Common myeloid progenitor, CD34-positive (primary cell): ENCODE data around the gene SLCO4A1.

Experiments used
- CTCF ChIA-PET: fragments of 350-600 bp; sonication (Branson Sonifier 250); formaldehyde crosslinking; loops from one replicate; lab custom pipeline; 2021; ENCODE audit warnings: antibody characterized with exemption; lab: Charles Lee
- POLR2A ChIA-PET: fragments of 350-600 bp; sonication (Branson Sonifier 250); formaldehyde crosslinking; loops from one replicate; lab custom pipeline; 2021; ENCODE audit warnings: antibody characterized with exemption; lab: Charles Lee
- DNase-seq, 3 donors: peaks; one replicate each; pipeline versions ENCODE4 v3.0.0 to v3.0.0-alpha.2; 2013
- H3K27ac ChIP-seq, 2 experiments: 1 replicate in 1 of 2; 2 replicates in 1 of 2; pipeline ENCODE4 v1.7.0; 2013; ENCODE audit warnings: inconsistent platforms in 2 of 2, low read length in 2 of 2, mild to moderate bottlenecking in 2 of 2, low read depth in 1 of 2, moderate library complexity in 1 of 2; ENCODE audit not compliant: severe bottlenecking in 2 of 2, insufficient read depth in 1 of 2, poor library complexity in 1 of 2
- H3K27me3 ChIP-seq, 5 experiments: replicated peaks in 2 of 5; 1 replicate in 3 of 5; 2 replicates in 2 of 5; pipeline versions ENCODE4 v1.6.1 to v1.7.0; 2013; ENCODE audit warnings: low read length in 4 of 5, mild to moderate bottlenecking in 2 of 5, moderate library complexity in 2 of 5, inconsistent platforms in 1 of 5; ENCODE audit not compliant: insufficient read depth in 5 of 5, control insufficient read depth in 4 of 5
- H3K36me3 ChIP-seq, 4 experiments: 1 replicate in 2 of 4; 2 replicates in 2 of 4; pipeline versions ENCODE4 v1.6.1 to v1.7.0; 2013; ENCODE audit warnings: low read length in 3 of 4, control low read depth in 1 of 4, mild to moderate bottlenecking in 1 of 4; ENCODE audit not compliant: control insufficient read depth in 4 of 4, insufficient read depth in 4 of 4
- H3K4me1 ChIP-seq, 4 experiments: 1 replicate in 3 of 4; 2 replicates in 1 of 4; pipeline versions ENCODE4 v1.6.1 to v1.7.1; 2013; ENCODE audit warnings: low read length in 3 of 4, mild to moderate bottlenecking in 3 of 4, control low read depth in 1 of 4, inconsistent platforms in 1 of 4, moderate library complexity in 1 of 4; ENCODE audit not compliant: control insufficient read depth in 4 of 4, insufficient read depth in 4 of 4; ENCODE audit errors: control extremely low read depth in 1 of 4
- H3K4me3 ChIP-seq, 7 experiments: 1 replicate in 4 of 7; 2 replicates in 3 of 7; pipeline versions ENCODE4 v1.5.1 to v1.7.0; 2013; ENCODE audit warnings: mild to moderate bottlenecking in 7 of 7, low read length in 6 of 7, moderate library complexity in 6 of 7, inconsistent platforms in 2 of 7, low read depth in 2 of 7, control low read depth in 1 of 7; ENCODE audit not compliant: insufficient read depth in 4 of 7, control insufficient read depth in 1 of 7; ENCODE audit errors: extremely low read depth in 1 of 7
- H3K9me3 ChIP-seq, 5 experiments: 1 replicate in 4 of 5; 2 replicates in 1 of 5; pipeline versions ENCODE4 v1.6.1 to v1.7.1; 2013; ENCODE audit warnings: low read length in 4 of 5, mild to moderate bottlenecking in 2 of 5, inconsistent platforms in 1 of 5, low read depth in 1 of 5, moderate library complexity in 1 of 5; ENCODE audit not compliant: control insufficient read depth in 4 of 5, insufficient read depth in 2 of 5; ENCODE audit errors: control extremely low read depth in 1 of 5
- WGBS: methylation state at CpG from one replicate; pipeline ENCODE4 v1.1.5; 2013; ENCODE audit not compliant: insufficient coverage; 5-methylcytosine and 5-hydroxymethylcytosine counted together

Gene SLCO4A1

DNA sequence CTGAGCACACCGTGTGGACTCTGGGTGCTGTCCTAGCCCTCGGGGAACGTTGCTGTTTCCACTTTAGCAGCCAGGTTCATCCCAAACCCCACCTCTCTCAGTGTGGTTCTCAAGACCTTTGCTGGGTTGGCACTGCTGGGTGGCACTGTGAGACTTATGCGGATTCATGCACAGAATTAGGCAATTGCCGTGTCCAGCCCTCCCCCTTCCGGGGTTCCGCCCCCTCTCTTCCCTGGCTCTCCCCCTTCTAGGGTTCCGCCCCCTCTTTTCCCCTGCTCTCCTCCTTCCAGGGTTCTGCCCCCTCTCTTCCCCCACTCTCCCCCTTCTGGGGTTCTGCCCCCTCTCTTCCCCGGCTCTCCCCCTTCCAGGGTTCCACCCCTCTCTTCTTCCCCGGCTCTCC, 39.8 kb upstream of the SLCO4A1 start:
- H3K27me3 ChIP-seq, result no peaks in the 10 kb centered on the region
- no peaks in the 10 kb centered on the region for H3K36me3 ChIP-seq
- no peaks in the 10 kb centered on the region for H3K9me3 ChIP-seq
- peak overlapping the region in 1 of 2 experiments; percentile 71 for H3K27ac ChIP-seq
- ChIA-PET CTCF (interaction anchor here (1.1 to 2.1 kb wide), 7 partner anchors 14 to 103 kb away, joined by 3 to 29 read pairs (median 10); no protein-coding TSS in a partner anchor), POLR2A (interaction anchor here (1.0 to 2.3 kb wide), 8 partner anchors 14 to 54 kb away, joined by 3 to 30 read pairs (median 5); partner anchors contain the start of gene SLCO4A1)
- peak; percentile 48 to 75 (median 71) for DNase-seq
- H3K4me1 ChIP-seq, result peaks cover 4 to 72% (median 65%) of the 10 kb centered on the region in 4 experiments
- peak overlapping the region in 5 of 7 experiments; percentile 32 to 72 (median 54) for H3K4me3 ChIP-seq
- 2% methylated on average over 6 of the region's 10 CpGs for WGBS

GRCh38 chr20:62603021-62603906, 39.0 kb upstream of the SLCO4A1 start:
- Histone ChIP-seq H3K36me3 (no peaks in the 10 kb centered on the region), H3K9me3 (no peaks in the 10 kb centered on the region), H3K27ac (peak overlapping the region in 1 of 2 experiments; percentile 71), H3K27me3 (no peaks in the 10 kb centered on the region), H3K4me3 (peak overlapping the region; percentile 4 to 72 (median 42)), H3K4me1 (peaks cover 4 to 77% (median 66%) of the 10 kb centered on the region in 4 experiments)
- peak; percentile 79 to 96 (median 94) for DNase-seq
- CTCF ChIA-PET, result interaction anchor here (0.7 to 2.1 kb wide), 11 partner anchors 11 to 104 kb away, joined by 3 to 29 read pairs (median 4); no protein-coding TSS in a partner anchor
- POLR2A ChIA-PET, result interaction anchor here (1.0 to 2.3 kb wide), 8 partner anchors 15 to 55 kb away, joined by 3 to 30 read pairs (median 4); partner anchors contain the start of gene SLCO4A1
- 0% methylated on average over 24 of the region's 26 CpGs for WGBS

GRCh38 chr20:62603907-62604785, 38.2 kb upstream of the SLCO4A1 start:
- peak overlapping the region in 1 of 2 experiments; percentile 34 for H3K27ac ChIP-seq
- peak overlapping the region in 5 of 7 experiments; percentile 3 to 64 (median 41) for H3K4me3 ChIP-seq
- no peaks in the 10 kb centered on the region for H3K9me3 ChIP-seq
- H3K27me3 ChIP-seq, result no peaks in the 10 kb centered on the region
- no peaks in the 10 kb centered on the region for H3K36me3 ChIP-seq
- 57% methylated on average over 36 of the region's 37 CpGs for WGBS
- CTCF ChIA-PET, result interaction anchor here (1.0 to 3.1 kb wide), 10 partner anchors 10 to 104 kb away, joined by 3 to 31 read pairs (median 4); no protein-coding TSS in a partner anchor
- DNase-seq, result peak in 2 of 3 donors; percentile 39 to 52
- POLR2A ChIA-PET, result interaction anchor here (0.6 to 2.3 kb wide), 7 partner anchors 14 to 551 kb away, joined by 3 to 30 read pairs (median 4); partner anchors contain the start of gene SLCO4A1
- peaks cover 4 to 80% (median 66%) of the 10 kb centered on the region in 4 experiments for H3K4me1 ChIP-seq

DNA sequence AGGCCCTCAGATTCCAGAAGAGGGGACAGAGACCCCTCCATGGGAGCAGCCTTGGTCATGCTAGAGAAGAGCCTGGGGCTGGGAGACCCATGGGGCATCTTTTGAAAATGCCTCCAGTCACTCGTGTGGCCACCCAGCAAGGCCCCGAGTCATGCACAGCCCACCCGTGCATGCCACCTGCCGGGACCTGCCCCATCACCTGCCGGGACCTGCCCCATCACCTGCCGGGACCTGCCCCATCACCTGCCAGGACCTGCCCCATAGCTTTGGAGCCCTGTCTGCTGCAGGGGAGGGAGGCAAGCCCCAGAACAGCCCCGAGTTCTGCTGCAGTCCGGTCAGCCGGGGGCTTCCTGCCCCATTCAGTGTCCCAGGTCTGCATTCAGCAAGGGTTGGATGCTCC, 37.5 kb upstream of the SLCO4A1 start:
- POLR2A ChIA-PET, result interaction anchor here (0.6 to 2.3 kb wide), 4 partner anchors 13 to 552 kb away, joined by 3 to 30 read pairs (median 10); partner anchors contain the start of gene SLCO4A1
- no peaks in the 10 kb centered on the region for H3K27me3 ChIP-seq
- no peak overlapping the region for H3K27ac ChIP-seq
- no peak for DNase-seq
- CTCF ChIA-PET, result interaction anchor here (1.0 to 3.1 kb wide), 4 partner anchors 12 to 105 kb away, joined by 3 to 31 read pairs (median 8); no protein-coding TSS in a partner anchor
- H3K9me3 ChIP-seq, result no peaks in the 10 kb centered on the region
- H3K36me3 ChIP-seq, result no peaks in the 10 kb centered on the region
- no peak overlapping the region for H3K4me3 ChIP-seq
- WGBS, result 92% methylated on average over 6 of the region's 9 CpGs
- peaks cover 4 to 87% (median 66%) of the 10 kb centered on the region in 4 experiments for H3K4me1 ChIP-seq

- ChIA-PET CTCF (interaction anchor here (1.0 to 3.1 kb wide), 3 partner anchors 12 to 106 kb away, joined by 3 to 31 read pairs (median 5); no protein-coding TSS in a partner anchor), POLR2A (interaction anchor here (0.9 to 2.4 kb wide), 2 partner anchors 12 to 18 kb away, joined by 3 to 12 read pairs; no protein-coding TSS in a partner anchor)
- H3K9me3 ChIP-seq, result no peaks in the 10 kb centered on the region
- DNase-seq, result no peak
- 90% methylated on average over 10 of the region's 11 CpGs for WGBS
- H3K27ac ChIP-seq, result no peak overlapping the region
- no peaks in the 10 kb centered on the region for H3K27me3 ChIP-seq
- no peaks in the 10 kb centered on the region for H3K36me3 ChIP-seq
- peaks cover 4 to 87% (median 66%) of the 10 kb centered on the region in 4 experiments for H3K4me1 ChIP-seq
- no peak overlapping the region for H3K4me3 ChIP-seq
Observed at GRCh38 chr20:62605236-62605943, 36.9 kb upstream of the SLCO4A1 start.
